Activated CD4-positive, alpha-beta memory T cell treated with anti-CD3 and anti-CD28 coated beads, Interleukin-2, amount 10 ng/mL, durations not matched to agents 7 days and 5 days (primary cell): Measurements from ENCODE around the gene POU2AF3. TPM values are rescaled to one million over a fixed set of nuclear protein-coding genes. Genes with fewer than 3 reads are reported as not detected.

ENCODE experiments used
- CTCF ChIA-PET: fragments of 350-600 bp; sonication (Branson Sonifier 250); formaldehyde crosslinking; loops from one replicate; lab custom pipeline; 2021; ENCODE audit warnings: antibody characterized with exemption, inconsistent platforms; lab: Charles Lee
- POLR2A ChIA-PET: fragments of 350-600 bp; sonication (Branson Sonifier 250); formaldehyde crosslinking; loops from one replicate; lab custom pipeline; 2021; ENCODE audit warnings: antibody characterized with exemption; lab: Charles Lee
- DNase-seq: peaks from one replicate; pipeline ENCODE4 v3.0.0-alpha.2; 2020
- H3K27ac Mint-ChIP-seq: one replicate; pipeline ENCODE4 v1.8.0; 2021; ENCODE audit warnings: mild to moderate bottlenecking, mixed read lengths
- H3K27me3 Mint-ChIP-seq: one replicate; pipeline ENCODE4 v1.8.0; 2021; ENCODE audit warnings: mixed read lengths
- H3K36me3 Mint-ChIP-seq: one replicate; pipeline ENCODE4 v1.8.0; 2021; ENCODE audit warnings: low read depth, mixed read lengths
- H3K4me1 Mint-ChIP-seq: one replicate; pipeline ENCODE4 v1.8.0; 2021; ENCODE audit warnings: mixed read lengths
- H3K4me3 Mint-ChIP-seq: one replicate; pipeline ENCODE4 v1.8.0; 2021; ENCODE audit warnings: mild to moderate bottlenecking, mixed read lengths
- H3K9me3 Mint-ChIP-seq: one replicate; pipeline ENCODE4 v1.8.0; 2021; ENCODE audit warnings: mixed read lengths
- total RNA-seq, 2 experiments: library from RNA; stranded (reverse); gene quantifications; one replicate each; pipeline ENCODE4 v1.2.3, GENCODE V29; 2021

POU2AF3 gene
- total RNA-seq, 2 experiments from 2014 or later: not detected

DNA sequence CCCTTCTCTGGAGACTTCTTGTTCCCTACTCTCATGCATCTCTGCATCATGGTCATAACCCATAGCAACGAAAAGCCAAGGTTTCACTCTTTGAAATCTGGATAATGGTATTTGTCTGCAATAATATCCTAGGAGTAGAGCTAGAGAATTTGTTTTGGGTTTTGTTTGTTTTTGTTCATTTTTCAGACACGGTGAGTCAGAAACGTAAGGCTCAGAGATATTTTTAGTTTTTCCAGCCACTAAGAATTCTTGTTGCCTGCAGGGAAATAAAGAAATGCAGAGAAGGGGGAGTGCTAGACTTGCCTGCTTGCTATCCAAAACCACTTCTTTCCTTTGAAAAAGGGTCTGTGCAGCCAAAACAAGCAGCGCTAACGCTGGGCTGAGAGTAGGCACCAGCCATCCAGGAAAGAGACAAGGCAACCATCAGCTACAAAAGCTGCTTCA lies 26.0 kb downstream of the POU2AF3 start:
- ChIA-PET POLR2A (no interaction called here), CTCF (interaction anchor here (1.3 kb wide), 1 partner anchor 122 kb away, joined by 3 read pairs; no protein-coding TSS in a partner anchor)
- Mint-ChIP-seq H3K9me3 (no peaks in the 10 kb centered on the region), H3K4me3 (no peak overlapping the region), H3K27ac (no peak overlapping the region), H3K27me3 (peaks cover 19% of the 10 kb centered on the region), H3K4me1 (no peaks in the 10 kb centered on the region), H3K36me3 (no peaks in the 10 kb centered on the region)
- DNase-seq: no peak

DNA sequence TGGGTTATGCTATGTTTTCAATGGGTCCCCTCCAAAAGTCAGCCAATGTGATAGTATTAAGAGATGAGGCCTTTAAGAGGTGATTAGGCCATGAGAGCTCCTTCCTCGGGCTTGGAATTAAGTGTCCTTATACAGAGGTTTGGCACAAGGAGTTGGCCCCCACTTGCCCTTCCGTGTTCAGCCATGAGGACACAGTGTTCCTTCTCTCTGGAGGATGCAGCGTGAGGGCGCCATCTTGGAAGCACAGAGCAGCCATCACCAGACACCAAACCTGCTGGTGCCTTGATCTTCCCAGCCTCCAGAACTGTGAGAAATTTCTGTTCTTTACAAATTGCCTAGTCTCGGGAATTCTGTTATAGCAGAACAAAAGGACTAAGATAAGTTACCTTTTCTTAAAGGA lies 26.9 kb downstream of the POU2AF3 start:
- H3K27ac Mint-ChIP-seq: no peak overlapping the region
- POLR2A ChIA-PET: no interaction called here
- no peaks in the 10 kb centered on the region for H3K4me1 Mint-ChIP-seq
- H3K36me3 Mint-ChIP-seq: no peaks in the 10 kb centered on the region
- no peaks in the 10 kb centered on the region for H3K9me3 Mint-ChIP-seq
- CTCF ChIA-PET: no interaction called here
- DNase-seq: no peak
- no peak overlapping the region for H3K4me3 Mint-ChIP-seq
- peaks cover 17% of the 10 kb centered on the region for H3K27me3 Mint-ChIP-seq

DNA sequence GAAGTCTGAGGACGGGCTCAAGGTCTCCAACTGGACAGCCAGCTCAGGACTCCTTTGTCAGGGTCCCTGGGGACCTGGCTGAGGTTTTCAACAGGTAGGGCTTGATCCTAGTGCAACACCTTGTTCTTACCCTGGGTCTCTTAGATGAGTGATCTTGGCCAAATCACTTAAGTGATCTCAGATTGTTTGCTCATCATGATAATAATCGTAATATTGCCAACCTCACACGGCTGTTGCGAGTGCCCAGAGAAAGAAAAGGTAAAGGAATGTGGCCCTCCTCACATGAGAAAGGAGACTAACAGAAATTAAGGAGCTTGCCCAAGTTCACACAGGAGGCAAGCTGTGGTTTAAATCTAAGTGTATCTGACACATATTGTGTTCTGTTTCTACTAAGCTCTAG lies 28.5 kb downstream of the POU2AF3 start:
- H3K4me3 Mint-ChIP-seq: no peak overlapping the region
- no peaks in the 10 kb centered on the region for H3K36me3 Mint-ChIP-seq
- no peaks in the 10 kb centered on the region for H3K9me3 Mint-ChIP-seq
- no peak for DNase-seq
- ChIA-PET CTCF (no interaction called here), POLR2A (no interaction called here)
- no peaks in the 10 kb centered on the region for H3K4me1 Mint-ChIP-seq
- H3K27ac Mint-ChIP-seq: no peak overlapping the region
- peaks cover 13% of the 10 kb centered on the region for H3K27me3 Mint-ChIP-seq

DNA sequence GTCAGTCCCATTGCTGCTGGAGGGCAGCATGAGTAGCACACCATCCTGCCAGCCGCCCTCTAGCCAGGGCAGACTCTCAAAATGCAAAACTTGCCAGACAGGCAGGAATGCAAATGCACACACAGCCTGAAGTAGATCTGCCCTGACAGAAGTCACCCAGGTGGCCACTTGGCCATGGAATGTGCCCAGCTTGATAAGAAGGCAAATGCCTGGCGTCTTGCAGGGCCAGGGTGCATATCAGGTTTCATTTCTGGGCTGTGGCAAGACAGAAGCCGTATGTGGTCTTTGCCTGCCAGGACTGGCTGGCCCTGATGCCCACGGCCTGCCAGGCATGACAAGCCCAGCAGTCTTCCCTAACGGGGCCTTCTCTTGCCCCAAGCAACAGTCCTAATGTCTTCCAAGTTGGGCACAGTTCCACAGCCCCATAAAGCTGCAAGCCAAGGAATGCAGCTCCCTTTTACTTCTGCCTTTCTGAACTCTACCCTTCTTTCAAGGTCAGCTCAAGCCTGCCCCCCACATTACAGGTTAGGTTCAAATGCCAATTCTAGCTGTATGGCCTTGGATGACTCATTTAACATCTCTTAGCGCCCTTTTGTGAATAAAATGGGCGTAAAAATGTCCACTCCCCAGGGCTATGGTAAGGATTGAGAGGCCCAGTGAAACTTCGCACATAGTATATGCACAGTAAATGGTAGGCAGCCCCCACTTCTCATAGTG lies 29.7 kb downstream of the POU2AF3 start:
- CTCF ChIA-PET: no interaction called here
- no peak overlapping the region for H3K4me3 Mint-ChIP-seq
- no peak for DNase-seq
- H3K4me1 Mint-ChIP-seq: no peaks in the 10 kb centered on the region
- H3K36me3 Mint-ChIP-seq: no peaks in the 10 kb centered on the region
- no peaks in the 10 kb centered on the region for H3K9me3 Mint-ChIP-seq
- H3K27ac Mint-ChIP-seq: no peak overlapping the region
- POLR2A ChIA-PET: no interaction called here
- peaks cover 10% of the 10 kb centered on the region for H3K27me3 Mint-ChIP-seq

DNA sequence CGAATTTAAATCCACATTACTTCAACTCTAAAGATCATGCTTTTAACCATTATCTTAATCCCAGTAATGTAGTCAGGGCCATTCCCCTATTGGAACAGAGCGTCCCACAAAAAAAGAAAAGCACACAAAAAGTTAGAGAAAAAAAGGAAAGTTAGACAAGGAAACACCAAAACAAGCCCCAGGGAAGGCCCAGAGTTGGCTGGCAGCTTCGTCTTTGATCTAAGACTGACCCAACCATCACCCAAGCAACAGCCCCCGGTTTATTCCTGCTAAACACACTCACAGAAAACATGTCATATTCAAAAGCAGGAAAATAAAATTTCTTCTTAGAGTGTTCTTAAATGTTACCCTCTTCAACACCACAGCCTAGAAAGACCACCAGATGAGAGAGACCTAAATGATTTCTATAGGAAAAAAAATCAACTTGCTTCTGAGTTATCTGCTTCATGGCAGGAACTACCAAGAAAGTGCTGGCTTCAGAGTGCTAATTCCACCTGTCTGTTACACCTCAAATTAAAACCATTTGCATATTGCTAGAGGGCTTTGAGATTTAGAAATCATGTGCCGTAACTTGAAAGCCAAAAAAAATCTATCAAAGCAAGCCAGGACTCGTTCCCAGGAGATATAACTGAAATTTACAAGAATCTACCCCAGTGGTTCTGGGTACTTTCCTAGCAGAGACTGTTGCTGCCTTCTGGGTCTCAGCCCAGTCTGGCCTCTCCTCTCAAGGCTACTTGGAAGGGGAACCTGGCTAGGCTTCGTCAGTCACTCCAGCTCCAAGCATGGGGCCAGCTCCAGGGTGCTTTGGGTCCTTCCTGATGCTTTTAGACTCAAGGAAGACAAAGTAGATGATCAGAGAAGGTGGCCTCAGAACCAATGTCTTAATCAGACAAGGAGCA lies 31.2 kb downstream of the POU2AF3 start:
- no peak for DNase-seq
- CTCF ChIA-PET: no interaction called here
- no peaks in the 10 kb centered on the region for H3K4me1 Mint-ChIP-seq
- H3K9me3 Mint-ChIP-seq: no peaks in the 10 kb centered on the region
- POLR2A ChIA-PET: no interaction called here
- H3K27me3 Mint-ChIP-seq: peaks cover 7% of the 10 kb centered on the region
- no peaks in the 10 kb centered on the region for H3K36me3 Mint-ChIP-seq
- no peak overlapping the region for H3K4me3 Mint-ChIP-seq
- no peak overlapping the region for H3K27ac Mint-ChIP-seq

DNA sequence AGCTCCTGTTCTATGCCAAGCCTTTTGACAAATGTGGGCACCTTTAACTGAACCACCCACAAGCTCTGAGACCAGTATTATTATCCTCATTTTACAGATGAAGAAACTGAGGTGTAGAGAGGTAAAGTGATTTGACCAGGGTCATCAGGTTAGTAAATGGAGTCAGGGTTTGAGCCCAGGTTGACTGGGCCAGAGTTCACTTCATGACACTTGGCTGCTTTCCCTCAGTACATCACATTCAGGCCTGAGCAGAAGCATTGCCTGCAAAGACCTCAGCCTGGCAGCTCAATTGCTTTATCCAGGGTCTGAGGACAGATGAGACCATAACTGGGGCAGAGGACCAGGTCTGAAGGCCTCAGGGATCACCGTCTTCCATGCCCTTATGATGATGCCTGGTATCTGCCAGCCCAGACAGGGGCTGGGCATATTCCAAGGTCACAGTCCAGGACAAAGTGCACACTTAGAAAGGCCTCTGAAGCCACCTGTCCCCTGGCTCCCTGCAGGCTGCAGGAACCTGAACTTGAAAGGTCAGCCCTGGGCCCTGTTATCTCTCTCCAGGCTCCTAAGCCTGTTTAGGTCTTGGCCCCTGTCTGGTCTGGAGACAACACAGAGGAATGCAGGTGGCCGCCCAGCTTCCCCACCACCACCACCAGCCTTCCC lies 32.0 kb downstream of the POU2AF3 start:
- ChIA-PET POLR2A (no interaction called here), CTCF (no interaction called here)
- Mint-ChIP-seq H3K4me3 (no peak overlapping the region), H3K4me1 (no peaks in the 10 kb centered on the region), H3K9me3 (no peaks in the 10 kb centered on the region), H3K27ac (no peak overlapping the region), H3K27me3 (no peaks in the 10 kb centered on the region), H3K36me3 (no peaks in the 10 kb centered on the region)
- DNase-seq: no peak

DNA sequence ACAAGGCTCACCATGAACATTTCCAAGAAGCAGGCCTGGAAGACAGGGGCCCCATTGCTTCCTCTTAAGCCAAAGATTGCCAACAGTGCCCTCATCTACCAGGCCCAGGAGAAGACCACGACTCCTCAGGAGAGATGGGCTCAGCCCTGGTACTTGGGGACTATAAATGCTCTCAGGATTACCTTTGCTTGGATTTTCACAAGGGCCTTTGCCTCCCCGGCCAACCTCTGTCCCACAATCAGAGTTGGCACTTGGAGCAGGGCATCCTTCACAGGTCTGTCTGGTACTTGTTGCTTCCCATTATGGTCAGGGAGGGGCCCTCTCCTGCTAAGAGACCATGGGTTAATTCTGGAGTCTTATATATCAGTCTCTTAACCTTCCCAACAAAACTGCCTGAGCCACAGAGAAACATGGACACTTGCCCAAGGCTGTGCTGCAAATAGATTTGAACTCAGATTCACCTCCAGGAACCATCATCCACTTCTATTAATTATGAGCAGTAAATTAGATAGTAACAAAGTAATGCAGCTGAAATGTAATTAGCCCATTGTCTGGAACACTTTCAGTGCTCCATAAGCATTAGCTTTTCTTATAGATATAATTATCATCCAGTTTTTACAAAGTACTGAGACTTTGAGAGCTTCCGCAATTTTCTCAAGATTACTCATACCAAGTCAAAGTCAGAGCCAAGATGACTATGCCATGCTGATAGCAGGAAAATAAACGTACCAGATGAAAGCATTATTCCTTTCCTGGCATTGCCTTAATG lies 33.5 kb downstream of the POU2AF3 start:
- Mint-ChIP-seq H3K4me1 (no peaks in the 10 kb centered on the region), H3K36me3 (no peaks in the 10 kb centered on the region), H3K9me3 (no peaks in the 10 kb centered on the region), H3K4me3 (no peak overlapping the region), H3K27me3 (peaks cover under 1% of the 10 kb centered on the region), H3K27ac (no peak overlapping the region)
- ChIA-PET CTCF (no interaction called here), POLR2A (no interaction called here)
- no peak for DNase-seq

DNA sequence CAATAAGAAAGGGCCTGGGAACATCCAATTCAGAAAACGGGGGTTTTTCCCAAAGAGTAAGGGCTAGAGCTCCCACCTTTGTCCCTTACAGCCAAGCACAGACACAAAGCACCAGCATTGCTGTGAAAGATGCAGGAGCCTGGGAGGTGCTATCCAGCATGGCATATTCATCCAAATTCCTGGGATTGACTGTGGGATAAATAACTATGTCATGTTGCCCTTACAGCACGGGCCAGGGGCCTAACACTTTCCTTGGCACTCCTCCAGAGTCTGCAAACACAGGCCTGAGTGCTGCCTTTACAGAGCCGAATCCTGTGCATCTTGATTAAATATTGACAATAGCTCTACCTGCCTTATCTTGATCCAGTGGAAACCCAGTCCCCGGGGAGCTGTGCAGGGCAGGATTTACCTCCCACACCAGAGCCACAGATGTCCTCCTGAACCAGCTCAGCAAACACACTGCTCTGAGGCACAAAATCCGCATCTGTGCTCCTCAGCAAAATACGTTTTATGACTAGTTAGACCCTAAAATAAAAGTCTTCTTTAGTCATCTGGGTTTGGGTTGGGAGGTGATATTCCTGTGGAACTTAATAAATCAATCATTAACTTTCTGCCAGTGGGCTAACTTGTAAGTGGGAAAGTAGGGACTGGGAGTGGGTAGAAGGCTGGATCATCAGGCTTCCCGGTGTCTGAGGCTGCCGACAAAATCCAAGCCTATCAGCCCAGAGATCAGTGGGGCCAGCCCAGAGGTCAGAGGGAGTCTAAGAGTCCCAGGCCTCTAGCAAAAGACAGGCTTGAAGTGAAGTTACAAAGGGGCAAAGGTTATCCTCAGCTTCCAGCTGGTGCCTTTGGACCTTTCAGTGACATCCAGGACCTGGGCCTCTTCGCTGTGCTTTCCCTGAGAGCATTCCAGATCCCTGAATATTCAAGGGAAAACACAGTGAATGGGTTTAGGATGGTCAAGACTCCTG lies 36.5 kb downstream of the POU2AF3 start:
- POLR2A ChIA-PET: no interaction called here
- H3K27me3 Mint-ChIP-seq: peaks cover 6% of the 10 kb centered on the region
- CTCF ChIA-PET: no interaction called here
- no peak overlapping the region for H3K4me3 Mint-ChIP-seq
- peaks cover 5% of the 10 kb centered on the region for H3K9me3 Mint-ChIP-seq
- no peak for DNase-seq
- H3K27ac Mint-ChIP-seq: no peak overlapping the region
- peaks cover 4% of the 10 kb centered on the region for H3K36me3 Mint-ChIP-seq
- no peaks in the 10 kb centered on the region for H3K4me1 Mint-ChIP-seq

DNA sequence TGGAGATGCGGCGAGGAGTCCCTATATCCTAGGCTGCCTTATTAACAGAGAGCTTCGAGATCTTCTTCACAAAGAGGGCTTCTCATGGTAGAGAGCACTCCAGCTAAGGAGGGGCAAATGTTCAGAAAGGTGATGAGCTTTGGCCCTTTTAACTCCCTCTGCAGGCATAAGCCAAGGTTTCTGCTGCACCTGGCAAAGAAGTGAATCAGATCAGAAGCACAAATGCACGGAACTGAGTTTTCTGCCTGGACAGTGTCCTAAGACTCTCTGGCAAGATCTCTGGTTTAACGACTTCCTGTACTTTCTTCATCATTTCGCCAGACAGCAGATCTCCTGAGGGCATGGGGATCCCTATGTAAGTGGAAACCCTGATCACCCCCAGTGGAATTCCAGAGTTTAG lies 37.2 kb downstream of the POU2AF3 start:
- no peaks in the 10 kb centered on the region for H3K4me1 Mint-ChIP-seq
- no peak for DNase-seq
- POLR2A ChIA-PET: no interaction called here
- H3K36me3 Mint-ChIP-seq: peaks cover 4% of the 10 kb centered on the region
- H3K27ac Mint-ChIP-seq: no peak overlapping the region
- no peak overlapping the region for H3K4me3 Mint-ChIP-seq
- H3K27me3 Mint-ChIP-seq: peaks cover 9% of the 10 kb centered on the region
- H3K9me3 Mint-ChIP-seq: peaks cover 7% of the 10 kb centered on the region
- CTCF ChIA-PET: no interaction called here

DNA sequence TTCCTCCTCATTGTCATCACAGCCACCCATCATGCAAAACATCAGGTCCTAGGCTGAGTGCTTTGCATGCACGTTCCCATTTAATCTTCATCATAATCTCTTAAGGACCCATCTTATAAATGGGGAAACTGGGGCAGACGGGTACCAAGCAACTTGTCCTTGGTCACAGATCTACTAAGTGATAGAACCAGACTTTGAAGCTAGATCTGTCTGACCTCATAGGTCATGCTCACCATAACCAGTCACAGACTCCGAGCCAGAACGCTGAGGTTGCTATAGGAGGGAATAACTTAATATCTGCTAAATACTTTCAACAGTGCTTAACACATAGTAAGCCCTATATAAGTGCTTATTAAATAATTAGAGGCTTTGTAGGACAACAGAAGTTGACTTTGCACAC lies 37.7 kb downstream of the POU2AF3 start:
- peaks cover 7% of the 10 kb centered on the region for H3K9me3 Mint-ChIP-seq
- H3K36me3 Mint-ChIP-seq: peaks cover 4% of the 10 kb centered on the region
- no peak overlapping the region for H3K27ac Mint-ChIP-seq
- peaks cover 9% of the 10 kb centered on the region for H3K27me3 Mint-ChIP-seq
- DNase-seq: no peak
- CTCF ChIA-PET: no interaction called here
- no peaks in the 10 kb centered on the region for H3K4me1 Mint-ChIP-seq
- POLR2A ChIA-PET: no interaction called here
- no peak overlapping the region for H3K4me3 Mint-ChIP-seq

DNA sequence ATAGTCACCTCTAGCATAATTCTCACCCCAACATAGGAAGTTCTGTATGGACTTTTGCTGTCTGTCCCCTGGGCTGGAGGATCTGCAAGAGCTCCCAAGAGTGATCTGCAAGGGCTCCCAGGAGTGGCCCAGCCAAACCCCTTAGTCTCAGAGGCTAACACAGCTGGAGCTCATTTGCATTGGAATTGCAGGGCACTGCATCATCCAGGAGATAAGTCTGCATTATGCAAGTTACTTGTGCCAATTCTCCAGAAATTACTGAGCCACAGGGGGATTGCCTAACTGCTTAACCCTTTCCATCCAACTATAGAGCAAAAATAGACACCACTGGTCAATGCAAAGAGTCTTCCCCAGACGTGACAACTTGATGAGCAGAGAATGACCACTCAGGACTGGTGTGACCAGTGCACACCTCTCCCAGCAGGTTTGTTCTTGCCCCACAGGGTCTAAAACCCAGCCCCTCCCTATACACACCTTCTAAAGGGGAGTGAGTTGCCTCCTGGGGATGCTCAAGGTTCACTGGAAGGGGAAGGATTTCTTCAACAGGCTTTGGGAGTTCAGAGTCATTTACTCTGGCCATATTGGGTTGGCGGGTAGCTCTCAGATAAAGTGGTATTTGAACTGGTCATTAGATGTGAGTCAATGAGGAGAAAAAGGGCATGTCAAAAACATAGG lies 38.4 kb downstream of the POU2AF3 start:
- Mint-ChIP-seq H3K27me3 (peaks cover 9% of the 10 kb centered on the region), H3K9me3 (peaks cover 7% of the 10 kb centered on the region), H3K36me3 (peaks cover 4% of the 10 kb centered on the region), H3K4me1 (no peaks in the 10 kb centered on the region), H3K4me3 (no peak overlapping the region), H3K27ac (no peak overlapping the region)
- POLR2A ChIA-PET: no interaction called here
- DNase-seq: no peak
- CTCF ChIA-PET: no interaction called here
